ENCODE results near the gene TMEM178A. TPM values are rescaled to one million over a fixed set of nuclear protein-coding genes. Genes with fewer than 3 reads are reported as not detected.

Gene TMEM178A
- total RNA-seq, 1 experiment from 2014 or later, result 118 TPM

GRCh38 chr2:39667886-39668276, 2.2 kb downstream of the TMEM178A start:
- DNase-seq (ENCODE audit: low spot score), result no peak
- in situ Hi-C loops (cut with HindIII; ENCODE audit: low sequenced_read_pairs), result no loop called here

GRCh38 chr2:39668576-39669080, 2.9 kb downstream of the TMEM178A start:
- in situ Hi-C loops (cut with HindIII; ENCODE audit: low sequenced_read_pairs), result no loop called here
- DNase-seq (ENCODE audit: low spot score), result peak; percentile 66

- DNase-seq (ENCODE audit: low spot score), result peak; percentile 84
- in situ Hi-C loops (cut with HindIII; ENCODE audit: low sequenced_read_pairs), result no loop called here
Measured at GRCh38 chr2:39671604-39672003, 5.9 kb downstream of the TMEM178A start.

GRCh38 chr2:39673018-39673417, 7.3 kb downstream of the TMEM178A start:
- in situ Hi-C loops (cut with HindIII; ENCODE audit: low sequenced_read_pairs), result no loop called here
- peak; percentile 73 for DNase-seq (ENCODE audit: low spot score)

GRCh38 chr2:39676342-39676741, 10.6 kb downstream of the TMEM178A start:
- in situ Hi-C loops (cut with HindIII; ENCODE audit: low sequenced_read_pairs), result no loop called here
- DNase-seq (ENCODE audit: low spot score), result peak; percentile 52

- in situ Hi-C loops (cut with HindIII; ENCODE audit: low sequenced_read_pairs), result no loop called here
- DNase-seq (ENCODE audit: low spot score), result no peak
Measured at GRCh38 chr2:39678170-39678569, 12.5 kb downstream of the TMEM178A start.

GRCh38 chr2:39679805-39680204, 14.1 kb downstream of the TMEM178A start:
- in situ Hi-C loops (cut with HindIII; ENCODE audit: low sequenced_read_pairs), result no loop called here
- peak; percentile 71 for DNase-seq (ENCODE audit: low spot score)

- DNase-seq (ENCODE audit: low spot score), result no peak
- in situ Hi-C loops (cut with HindIII; ENCODE audit: low sequenced_read_pairs), result no loop called here
Measured at GRCh38 chr2:39682066-39682692, 16.5 kb downstream of the TMEM178A start.

GRCh38 chr2:39683022-39683699, 17.4 kb downstream of the TMEM178A start:
- peak; percentile 71 for DNase-seq (ENCODE audit: low spot score)
- in situ Hi-C loops (cut with HindIII; ENCODE audit: low sequenced_read_pairs), result no loop called here

GRCh38 chr2:39684464-39684863, 18.7 kb downstream of the TMEM178A start:
- DNase-seq (ENCODE audit: low spot score), result peak; percentile 12
- in situ Hi-C loops (cut with HindIII; ENCODE audit: low sequenced_read_pairs), result no loop called here

GRCh38 chr2:39685126-39685525, 19.4 kb downstream of the TMEM178A start:
- peak; percentile 30 for DNase-seq (ENCODE audit: low spot score)
- in situ Hi-C loops (cut with HindIII; ENCODE audit: low sequenced_read_pairs), result no loop called here

- in situ Hi-C loops (cut with HindIII; ENCODE audit: low sequenced_read_pairs), result no loop called here
- no peak for DNase-seq (ENCODE audit: low spot score)
Measured at GRCh38 chr2:39686456-39686855, 20.7 kb downstream of the TMEM178A start.

- in situ Hi-C loops (cut with HindIII; ENCODE audit: low sequenced_read_pairs), result no loop called here
- DNase-seq (ENCODE audit: low spot score), result no peak
Measured at GRCh38 chr2:39688181-39688580, 22.5 kb downstream of the TMEM178A start.

GRCh38 chr2:39689272-39689841, 23.6 kb downstream of the TMEM178A start:
- no peak for DNase-seq (ENCODE audit: low spot score)
- in situ Hi-C loops (cut with HindIII; ENCODE audit: low sequenced_read_pairs), result no loop called here

- in situ Hi-C loops (cut with HindIII; ENCODE audit: low sequenced_read_pairs), result no loop called here
- DNase-seq (ENCODE audit: low spot score), result no peak
Measured at GRCh38 chr2:39689876-39690275, 24.2 kb downstream of the TMEM178A start.

- in situ Hi-C loops (cut with HindIII; ENCODE audit: low sequenced_read_pairs), result no loop called here
- DNase-seq (ENCODE audit: low spot score), result peak; percentile 70
Measured at GRCh38 chr2:39693245-39693644, 27.5 kb downstream of the TMEM178A start.

- no peak for DNase-seq (ENCODE audit: low spot score)
- in situ Hi-C loops (cut with HindIII; ENCODE audit: low sequenced_read_pairs), result no loop called here
Measured at GRCh38 chr2:39696101-39696553, 30.4 kb downstream of the TMEM178A start.

GRCh38 chr2:39696838-39697237, 31.1 kb downstream of the TMEM178A start:
- in situ Hi-C loops (cut with HindIII; ENCODE audit: low sequenced_read_pairs), result no loop called here
- DNase-seq (ENCODE audit: low spot score), result peak; percentile 97

GRCh38 chr2:39697454-39697853, 31.7 kb downstream of the TMEM178A start:
- in situ Hi-C loops (cut with HindIII; ENCODE audit: low sequenced_read_pairs), result no loop called here
- peak; percentile 100 for DNase-seq (ENCODE audit: low spot score)

GRCh38 chr2:39701137-39701536, 35.4 kb downstream of the TMEM178A start:
- in situ Hi-C loops (cut with HindIII; ENCODE audit: low sequenced_read_pairs), result no loop called here

More at GRCh38 chr2:39701137-39701536, 35.4 kb downstream of the TMEM178A start:
- DNase-seq (ENCODE audit: low spot score), result no peak

Data from G401 (cell line).